Keratinocyte (primary cell): ENCODE results near the gene PLK5. TPM values are rescaled to one million over a fixed set of nuclear protein-coding genes. Genes with fewer than 3 reads are reported as not detected.

Experiments
- DNase-seq: peaks from one replicate; pipeline ENCODE4 v3.0.0-alpha.2; 2011; ENCODE audit warnings: low read depth, missing footprints, low spot score
- FAIRE-seq: peaks from 2 replicates; lab custom pipeline; 2011; peaks lifted over from hg19 to GRCh38; lab: Jason Lieb, UNC
- H2AFZ ChIP-seq: 2 replicates; pipeline ENCODE4 v1.6.0; 2012; ENCODE audit warnings: low read length, control low read depth, inconsistent platforms; ENCODE audit not compliant: control insufficient read depth
- H3K27ac ChIP-seq: 2 replicates; pipeline ENCODE4 v1.5.1; 2011; ENCODE audit warnings: low read length; ENCODE audit not compliant: control insufficient read depth, insufficient read depth
- H3K27me3 ChIP-seq: 3 replicates; pipeline ENCODE4 v1.6.0; 2011; ENCODE audit warnings: low read length; ENCODE audit not compliant: control insufficient read depth, insufficient read depth; ENCODE audit errors: extremely low read depth
- H3K36me3 ChIP-seq, 2 experiments: 2 replicates in 1 of 2; 3 replicates in 1 of 2; pipeline ENCODE4 v1.5.1; 2011; ENCODE audit warnings: low read length in 2 of 2, mild to moderate bottlenecking in 1 of 2; ENCODE audit not compliant: control insufficient read depth in 2 of 2, insufficient read depth in 2 of 2; ENCODE audit errors: extremely low read depth in 1 of 2
- H3K4me1 ChIP-seq: 3 replicates; pipeline ENCODE4 v1.5.1; 2011; ENCODE audit warnings: low read length; ENCODE audit not compliant: control insufficient read depth, insufficient read depth; ENCODE audit errors: extremely low read depth
- H3K4me2 ChIP-seq: 3 replicates; pipeline ENCODE4 v1.6.0; 2011; ENCODE audit warnings: low read depth, low read length; ENCODE audit not compliant: control insufficient read depth, insufficient read depth; ENCODE audit errors: extremely low read depth
- H3K4me3 ChIP-seq, 3 experiments: fragments of 200-600 bp in 1 of 3; sonication (generic) in 1 of 3; 2 replicates in 2 of 3; 3 replicates in 1 of 3; pipeline ENCODE4 v1.5.1; 2011 to 2016; ENCODE audit warnings: low read length in 3 of 3, mild to moderate bottlenecking in 3 of 3, control low read depth in 2 of 3, inconsistent platforms in 1 of 3, low read depth in 1 of 3, mixed read lengths in 1 of 3, mixed run types in 1 of 3, moderate library complexity in 1 of 3; ENCODE audit not compliant: control insufficient read depth in 2 of 3, insufficient read depth in 2 of 3; ENCODE audit errors: extremely low read depth in 1 of 3
- H3K79me2 ChIP-seq: 2 replicates; pipeline ENCODE4 v1.6.0; 2012; ENCODE audit warnings: low read length; ENCODE audit not compliant: control insufficient read depth, insufficient read depth
- H3K9ac ChIP-seq: 3 replicates; pipeline ENCODE4 v1.6.0; 2011; ENCODE audit warnings: low read length; ENCODE audit not compliant: control insufficient read depth, insufficient read depth; ENCODE audit errors: extremely low read depth
- H3K9me1 ChIP-seq: 3 replicates; pipeline ENCODE4 v1.6.0; 2011; ENCODE audit warnings: low read length; ENCODE audit not compliant: control insufficient read depth, insufficient read depth; ENCODE audit errors: extremely low read depth
- H3K9me3 ChIP-seq: 2 replicates; pipeline ENCODE4 v1.5.1; 2012; ENCODE audit warnings: low read depth, low read length; ENCODE audit not compliant: control insufficient read depth
- H4K20me1 ChIP-seq: 3 replicates; pipeline ENCODE4 v1.6.0; 2011; ENCODE audit warnings: low read length; ENCODE audit not compliant: control insufficient read depth, insufficient read depth; ENCODE audit errors: extremely low read depth
- EZH2 ChIP-seq: IDR thresholded peaks from one replicate; pipeline ENCODE4 v1.6.1; 2012; ENCODE audit warnings: inconsistent platforms, mild to moderate bottlenecking, low read length, moderate library complexity
- dilution Hi-C: fragments of 300-500 bp; cut with MboI; formaldehyde crosslinking; loops from one replicate; pipeline ENCODE4 v1.7.0; 2020; ENCODE audit warnings: low sequenced_read_pairs; ENCODE audit not compliant: extremely low pct_ligation_motif_present
- polyA plus RNA-seq, 5 experiments: library from polyadenylated mRNA; depleted of rRNA in 3 of 5; stranded (reverse) in 3 of 5; stranded (forward) in 1 of 5; unstranded in 1 of 5; fragments of >200 nt; gene quantifications; 1 replicate in 1 of 5; 2 replicates in 3 of 5; 3 replicates in 1 of 5; pipeline versions ENCODE4 v1.2.1 to v1.2.3, GENCODE V29; 2011 to 2012; ENCODE audit warnings: missing spikeins in 2 of 5, low read depth in 1 of 5, low replicate concordance in 1 of 5
- TF ChIP-seq, protein P1 (sequence below), 3 experiments: IDR thresholded peaks in 1 of 3; conservative IDR thresholded peaks in 1 of 3; optimal IDR thresholded peaks in 1 of 3; 2 replicates in 2 of 3; 3 replicates in 1 of 3; pipeline versions ENCODE3 to v1.5.1; 2011; ENCODE audit warnings: low read length in 3 of 3, mild to moderate bottlenecking in 3 of 3, moderate library complexity in 2 of 3, control low read depth in 1 of 3, inconsistent platforms in 1 of 3; ENCODE audit not compliant: insufficient read depth in 2 of 3; ENCODE audit errors: extremely low read depth in 1 of 3

The PLK5 gene
- polyA plus RNA-seq, 1 donor (not counting 4 experiments of a cell fraction or from before 2014, with no cell fraction given) = 0.05 TPM

DNA sequence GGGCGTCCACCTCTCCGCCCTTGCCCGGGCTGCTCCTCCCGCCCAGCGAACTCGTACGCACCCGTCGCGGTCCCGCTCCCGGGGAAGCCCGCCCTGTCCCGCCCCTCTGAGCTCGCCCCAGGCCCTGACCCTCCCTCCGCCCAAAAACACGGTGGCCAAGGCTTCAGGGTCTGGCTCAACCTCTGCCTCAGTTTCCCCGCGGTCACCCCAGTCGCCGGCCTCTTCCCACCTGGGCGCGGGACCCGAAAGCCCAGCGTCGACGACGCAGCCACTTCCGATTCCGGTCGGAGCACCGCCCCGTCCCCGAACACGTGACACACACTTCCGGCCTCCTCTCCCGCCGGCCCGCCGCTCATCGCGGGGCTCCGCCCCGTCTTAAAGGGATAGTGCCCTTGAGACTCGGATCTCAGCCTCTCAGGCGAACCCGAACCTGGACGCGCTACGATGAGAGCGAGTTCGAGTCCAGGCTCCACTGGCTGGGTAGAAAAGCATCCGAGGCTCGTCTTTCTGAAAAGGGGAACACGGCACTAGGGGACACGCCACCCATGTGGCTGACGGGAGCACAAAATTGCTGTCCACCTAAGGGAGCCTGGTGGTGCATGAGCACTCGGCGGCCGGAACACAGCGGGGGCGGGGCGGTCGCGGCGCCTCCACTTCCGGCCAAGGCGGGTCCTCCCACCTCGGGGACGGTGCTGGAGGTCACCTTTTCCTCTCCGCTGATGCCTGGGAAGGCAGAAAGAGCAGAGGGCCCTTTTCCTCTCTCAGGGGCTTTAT, 44.8 kb upstream of the PLK5 start, which contains the start of gene C19orf25:
TSS of gene C19orf25 (minus strand) at position 282 of the 774 bp plus-strand sequence. CDS start 312 bp downstream, outside the sequence.
- peak; percentile 96 for FAIRE-seq
- Histone ChIP-seq H2AFZ (peak within 1 kb of the TSS; percentile 98), H3K4me2 (peak within 1 kb of the TSS; percentile 78), H3K27me3 (no peaks in the 10 kb centered on the region), H3K4me3 (peak within 1 kb of the TSS; percentile 87 to 99 (median 89)), H3K9ac (peak within 1 kb of the TSS; percentile 77), H3K27ac (peak within 1 kb of the TSS; percentile 20), H3K79me2 (peaks cover 26% of the 10 kb centered on the region), H3K9me3 (no peaks in the 10 kb centered on the region), H3K9me1 (peaks cover 4% of the 10 kb centered on the region), H3K4me1 (peaks cover 13% of the 10 kb centered on the region), H4K20me1 (no peaks in the 10 kb centered on the region), H3K36me3 (peaks cover 5 to 15% of the 10 kb centered on the region in 2 experiments)
- TF ChIP-seq, protein P1, sequence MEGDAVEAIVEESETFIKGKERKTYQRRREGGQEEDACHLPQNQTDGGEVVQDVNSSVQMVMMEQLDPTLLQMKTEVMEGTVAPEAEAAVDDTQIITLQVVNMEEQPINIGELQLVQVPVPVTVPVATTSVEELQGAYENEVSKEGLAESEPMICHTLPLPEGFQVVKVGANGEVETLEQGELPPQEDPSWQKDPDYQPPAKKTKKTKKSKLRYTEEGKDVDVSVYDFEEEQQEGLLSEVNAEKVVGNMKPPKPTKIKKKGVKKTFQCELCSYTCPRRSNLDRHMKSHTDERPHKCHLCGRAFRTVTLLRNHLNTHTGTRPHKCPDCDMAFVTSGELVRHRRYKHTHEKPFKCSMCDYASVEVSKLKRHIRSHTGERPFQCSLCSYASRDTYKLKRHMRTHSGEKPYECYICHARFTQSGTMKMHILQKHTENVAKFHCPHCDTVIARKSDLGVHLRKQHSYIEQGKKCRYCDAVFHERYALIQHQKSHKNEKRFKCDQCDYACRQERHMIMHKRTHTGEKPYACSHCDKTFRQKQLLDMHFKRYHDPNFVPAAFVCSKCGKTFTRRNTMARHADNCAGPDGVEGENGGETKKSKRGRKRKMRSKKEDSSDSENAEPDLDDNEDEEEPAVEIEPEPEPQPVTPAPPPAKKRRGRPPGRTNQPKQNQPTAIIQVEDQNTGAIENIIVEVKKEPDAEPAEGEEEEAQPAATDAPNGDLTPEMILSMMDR (optimal IDR thresholded peaks at IDR 0.05 in 1 of 3, IDR thresholded peaks at IDR 0.05 in 1 of 3, conservative IDR thresholded peaks at IDR 0.05 in 1 of 3; ENCODE audit: extremely low read depth in 1 of 3, insufficient read depth in 2 of 3, low read length in 3 of 3) = no peak
- no peak for TF ChIP-seq EZH2
- no peak for DNase-seq
- dilution Hi-C loops = no loop called here

DNA sequence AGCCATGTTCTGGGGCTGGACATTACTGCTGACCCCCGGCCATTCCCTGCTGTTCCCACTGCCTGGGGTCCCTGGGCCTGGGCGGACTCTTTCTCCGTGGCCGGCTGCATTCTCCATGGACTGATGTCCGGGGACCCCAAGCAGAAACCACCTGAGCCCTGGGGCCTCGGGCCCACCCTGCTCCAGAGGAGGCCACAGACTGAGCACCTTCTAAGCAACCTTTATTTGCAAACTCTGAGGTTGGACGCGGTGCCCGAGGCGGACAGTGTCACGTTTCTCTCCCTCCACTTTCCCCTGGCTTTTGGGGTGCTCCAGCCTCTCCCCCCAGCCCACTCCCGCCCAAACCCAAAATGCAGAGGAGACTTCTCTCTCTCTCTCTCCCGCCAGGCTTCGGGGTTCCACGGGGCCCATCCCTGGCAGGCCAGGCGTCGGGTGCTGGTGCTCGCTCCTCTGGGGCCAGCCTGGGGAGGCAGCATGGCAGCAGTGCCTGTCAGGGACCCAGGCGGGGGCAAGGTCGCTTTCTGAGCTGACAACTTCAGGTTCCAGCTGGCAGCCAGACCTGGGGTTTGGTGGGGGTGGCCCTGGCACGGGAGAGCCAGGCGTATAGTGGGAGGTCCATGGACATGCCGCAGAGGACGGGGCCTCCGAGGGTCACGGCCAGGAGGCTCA, 42.5 kb upstream of the PLK5 start:
- H2AFZ ChIP-seq = no peak overlapping the region
- H3K27me3 ChIP-seq = no peaks in the 10 kb centered on the region
- peaks cover 18% of the 10 kb centered on the region for H3K79me2 ChIP-seq
- H3K27ac ChIP-seq = no peak overlapping the region
- peaks cover 13% of the 10 kb centered on the region for H3K4me1 ChIP-seq
- peaks cover 0 to 6% of the 10 kb centered on the region in 2 experiments for H3K36me3 ChIP-seq
- dilution Hi-C loops = no loop called here
- no peak for TF ChIP-seq EZH2
- TF ChIP-seq, protein P1 (optimal IDR thresholded peaks at IDR 0.05 in 1 of 3, IDR thresholded peaks at IDR 0.05 in 1 of 3, conservative IDR thresholded peaks at IDR 0.05 in 1 of 3; ENCODE audit: extremely low read depth in 1 of 3, insufficient read depth in 2 of 3, low read length in 3 of 3) = no peak
- DNase-seq (no peak), FAIRE-seq (no peak)
- no peak overlapping the region for H3K4me2 ChIP-seq
- H3K9ac ChIP-seq = no peak overlapping the region
- H3K9me3 ChIP-seq = no peaks in the 10 kb centered on the region
- H4K20me1 ChIP-seq = no peaks in the 10 kb centered on the region
- H3K9me1 ChIP-seq = peaks cover 4% of the 10 kb centered on the region
- H3K4me3 ChIP-seq = no peak overlapping the region
